Neural cell (in vitro differentiated cells): ENCODE measurements around the gene EIF2A.

Experiments used
- EP300 ChIP-seq: fragments of 450-650 bp; conservative IDR thresholded peaks from 2 replicates; pipeline ENCODE4 v1.6.1; 2014; ENCODE audit warnings: antibody characterized with exemption, mild to moderate bottlenecking, moderate library complexity; ENCODE audit not compliant: poor library complexity, severe bottlenecking
- MXI1 ChIP-seq: fragments of 450-650 bp; conservative IDR thresholded peaks from 2 replicates; pipeline ENCODE4 v1.6.1; 2014; ENCODE audit warnings: antibody characterized with exemption, mild to moderate bottlenecking; ENCODE audit not compliant: poor library complexity, severe bottlenecking
- POLR2AphosphoS5 ChIP-seq: IDR thresholded peaks from 2 replicates; pipeline ENCODE4 v1.6.1; 2012
- RAD21 ChIP-seq: fragments of 450-650 bp; conservative IDR thresholded peaks from 2 replicates; pipeline ENCODE4 v1.6.1; 2014; ENCODE audit warnings: antibody characterized with exemption, mild to moderate bottlenecking, moderate library complexity
- SMC3 ChIP-seq: fragments of 450-650 bp; conservative IDR thresholded peaks from 2 replicates; pipeline ENCODE4 v1.6.1; 2014; ENCODE audit warnings: antibody characterized with exemption, mild to moderate bottlenecking, moderate library complexity; ENCODE audit not compliant: poor library complexity
- TAF1 ChIP-seq: IDR thresholded peaks from 2 replicates; pipeline ENCODE4 v1.6.1; 2012; ENCODE audit warnings: low read depth
- TF ChIP-seq, protein P1 (sequence below): fragments of 450-650 bp; IDR thresholded peaks from 2 replicates; pipeline ENCODE4 v1.5.1; 2014; ENCODE audit warnings: antibody characterized with exemption, mild to moderate bottlenecking, moderate library complexity; ENCODE audit not compliant: poor library complexity, severe bottlenecking
- TF ChIP-seq, protein P2 (sequence below): IDR thresholded peaks from 2 replicates; pipeline ENCODE4 v1.6.1; 2012; ENCODE audit warnings: borderline replicate concordance

DNA sequence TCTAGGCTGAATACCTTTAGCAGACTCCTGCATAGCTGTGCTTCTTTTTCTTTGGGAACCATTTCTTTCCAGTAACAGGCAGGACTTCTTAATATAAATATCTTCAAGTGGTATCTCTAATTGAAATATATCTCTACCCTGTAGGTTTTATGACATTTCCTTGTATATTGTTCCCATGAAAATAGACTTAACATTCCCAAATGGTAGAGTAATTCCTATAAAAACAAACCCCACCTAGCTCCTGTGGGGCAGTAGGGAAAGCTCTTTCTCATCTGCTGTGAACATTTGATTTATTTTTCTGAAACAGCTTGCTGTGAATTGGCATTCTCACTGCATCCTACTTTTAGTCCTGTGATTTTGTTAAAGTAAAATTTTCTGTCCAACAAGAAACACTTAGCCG is 77.4 kb downstream of the EIF2A start:
- no peak for TF ChIP-seq EP300
- TF ChIP-seq, protein P1, sequence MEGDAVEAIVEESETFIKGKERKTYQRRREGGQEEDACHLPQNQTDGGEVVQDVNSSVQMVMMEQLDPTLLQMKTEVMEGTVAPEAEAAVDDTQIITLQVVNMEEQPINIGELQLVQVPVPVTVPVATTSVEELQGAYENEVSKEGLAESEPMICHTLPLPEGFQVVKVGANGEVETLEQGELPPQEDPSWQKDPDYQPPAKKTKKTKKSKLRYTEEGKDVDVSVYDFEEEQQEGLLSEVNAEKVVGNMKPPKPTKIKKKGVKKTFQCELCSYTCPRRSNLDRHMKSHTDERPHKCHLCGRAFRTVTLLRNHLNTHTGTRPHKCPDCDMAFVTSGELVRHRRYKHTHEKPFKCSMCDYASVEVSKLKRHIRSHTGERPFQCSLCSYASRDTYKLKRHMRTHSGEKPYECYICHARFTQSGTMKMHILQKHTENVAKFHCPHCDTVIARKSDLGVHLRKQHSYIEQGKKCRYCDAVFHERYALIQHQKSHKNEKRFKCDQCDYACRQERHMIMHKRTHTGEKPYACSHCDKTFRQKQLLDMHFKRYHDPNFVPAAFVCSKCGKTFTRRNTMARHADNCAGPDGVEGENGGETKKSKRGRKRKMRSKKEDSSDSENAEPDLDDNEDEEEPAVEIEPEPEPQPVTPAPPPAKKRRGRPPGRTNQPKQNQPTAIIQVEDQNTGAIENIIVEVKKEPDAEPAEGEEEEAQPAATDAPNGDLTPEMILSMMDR = no peak
- TF ChIP-seq TAF1 = no peak
- TF ChIP-seq RAD21 = no peak
- TF ChIP-seq POLR2AphosphoS5 = no peak
- no peak for TF ChIP-seq SMC3
- TF ChIP-seq, protein P2, sequence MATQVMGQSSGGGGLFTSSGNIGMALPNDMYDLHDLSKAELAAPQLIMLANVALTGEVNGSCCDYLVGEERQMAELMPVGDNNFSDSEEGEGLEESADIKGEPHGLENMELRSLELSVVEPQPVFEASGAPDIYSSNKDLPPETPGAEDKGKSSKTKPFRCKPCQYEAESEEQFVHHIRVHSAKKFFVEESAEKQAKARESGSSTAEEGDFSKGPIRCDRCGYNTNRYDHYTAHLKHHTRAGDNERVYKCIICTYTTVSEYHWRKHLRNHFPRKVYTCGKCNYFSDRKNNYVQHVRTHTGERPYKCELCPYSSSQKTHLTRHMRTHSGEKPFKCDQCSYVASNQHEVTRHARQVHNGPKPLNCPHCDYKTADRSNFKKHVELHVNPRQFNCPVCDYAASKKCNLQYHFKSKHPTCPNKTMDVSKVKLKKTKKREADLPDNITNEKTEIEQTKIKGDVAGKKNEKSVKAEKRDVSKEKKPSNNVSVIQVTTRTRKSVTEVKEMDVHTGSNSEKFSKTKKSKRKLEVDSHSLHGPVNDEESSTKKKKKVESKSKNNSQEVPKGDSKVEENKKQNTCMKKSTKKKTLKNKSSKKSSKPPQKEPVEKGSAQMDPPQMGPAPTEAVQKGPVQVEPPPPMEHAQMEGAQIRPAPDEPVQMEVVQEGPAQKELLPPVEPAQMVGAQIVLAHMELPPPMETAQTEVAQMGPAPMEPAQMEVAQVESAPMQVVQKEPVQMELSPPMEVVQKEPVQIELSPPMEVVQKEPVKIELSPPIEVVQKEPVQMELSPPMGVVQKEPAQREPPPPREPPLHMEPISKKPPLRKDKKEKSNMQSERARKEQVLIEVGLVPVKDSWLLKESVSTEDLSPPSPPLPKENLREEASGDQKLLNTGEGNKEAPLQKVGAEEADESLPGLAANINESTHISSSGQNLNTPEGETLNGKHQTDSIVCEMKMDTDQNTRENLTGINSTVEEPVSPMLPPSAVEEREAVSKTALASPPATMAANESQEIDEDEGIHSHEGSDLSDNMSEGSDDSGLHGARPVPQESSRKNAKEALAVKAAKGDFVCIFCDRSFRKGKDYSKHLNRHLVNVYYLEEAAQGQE = no peak
- TF ChIP-seq MXI1 = no peak
